ENCODE data around the gene LTA. TPM values are rescaled to one million over a fixed set of nuclear protein-coding genes. Genes with fewer than 3 reads are reported as not detected.
A peak's percentile ranks its signal among the peaks of the same experiment; 100 is the strongest.
"Not testable (repeated sequence)": the region's sequence is repeated elsewhere in the genome, so short reads cannot be mapped to it uniquely, and the experiment has no call there.

Gene LTA
- total and polyA plus RNA-seq, 2 experiments from 2014 or later: not detected

DNA sequence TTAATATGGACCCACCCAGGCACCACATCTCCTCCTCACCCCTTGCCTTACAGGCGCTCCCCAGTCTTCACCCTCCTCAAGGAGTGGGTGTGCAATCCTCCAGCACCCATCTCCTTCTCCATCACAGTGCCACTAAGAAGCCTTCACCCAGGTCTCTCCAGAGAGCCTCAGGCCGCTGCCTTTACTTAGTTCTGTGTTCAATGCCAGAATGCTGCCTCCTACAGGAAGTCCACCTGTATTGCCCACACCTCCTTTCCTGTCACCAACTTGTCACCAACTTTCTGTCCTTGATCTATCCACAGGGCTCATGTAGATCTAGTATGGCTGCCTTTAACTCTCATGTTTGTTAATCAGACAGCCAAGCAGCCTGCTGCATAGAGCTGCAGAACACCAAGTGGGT lies 13.4 kb downstream of the LTA start:
- Histone ChIP-seq H3K4me3 (no peak overlapping the region), H3K9me3 (ENCODE audit: low read depth) (no peaks in the 10 kb centered on the region), H3K36me3 (no peaks in the 10 kb centered on the region), H3K4me1 (ENCODE audit: low read depth) (peaks cover 3% of the 10 kb centered on the region), H3K27me3 (no peaks in the 10 kb centered on the region), H3K27ac (no peak overlapping the region)
- TF ChIP-seq, protein P1, sequence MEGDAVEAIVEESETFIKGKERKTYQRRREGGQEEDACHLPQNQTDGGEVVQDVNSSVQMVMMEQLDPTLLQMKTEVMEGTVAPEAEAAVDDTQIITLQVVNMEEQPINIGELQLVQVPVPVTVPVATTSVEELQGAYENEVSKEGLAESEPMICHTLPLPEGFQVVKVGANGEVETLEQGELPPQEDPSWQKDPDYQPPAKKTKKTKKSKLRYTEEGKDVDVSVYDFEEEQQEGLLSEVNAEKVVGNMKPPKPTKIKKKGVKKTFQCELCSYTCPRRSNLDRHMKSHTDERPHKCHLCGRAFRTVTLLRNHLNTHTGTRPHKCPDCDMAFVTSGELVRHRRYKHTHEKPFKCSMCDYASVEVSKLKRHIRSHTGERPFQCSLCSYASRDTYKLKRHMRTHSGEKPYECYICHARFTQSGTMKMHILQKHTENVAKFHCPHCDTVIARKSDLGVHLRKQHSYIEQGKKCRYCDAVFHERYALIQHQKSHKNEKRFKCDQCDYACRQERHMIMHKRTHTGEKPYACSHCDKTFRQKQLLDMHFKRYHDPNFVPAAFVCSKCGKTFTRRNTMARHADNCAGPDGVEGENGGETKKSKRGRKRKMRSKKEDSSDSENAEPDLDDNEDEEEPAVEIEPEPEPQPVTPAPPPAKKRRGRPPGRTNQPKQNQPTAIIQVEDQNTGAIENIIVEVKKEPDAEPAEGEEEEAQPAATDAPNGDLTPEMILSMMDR (IDR thresholded peaks at IDR 0.05; ENCODE audit: low read depth, low read length): peak; percentile 16
- no peak for DNase-seq (ENCODE audit: low read depth in 1 of 2, low spot score in 1 of 2)

GRCh38 chr6:31586008-31586407 lies 13.9 kb downstream of the LTA start, which contains the start of gene LST1:
TSS of gene LST1 (plus strand) at chr6:31586277. CDS start at chr6:31587300, 1,023 bp downstream.
- DNase-seq (ENCODE audit: low read depth in 1 of 2, low spot score in 1 of 2): peak in 1 of 2 donors; percentile 21
- Histone ChIP-seq H3K27me3 (no peaks in the 10 kb centered on the region), H3K36me3 (no peaks in the 10 kb centered on the region), H3K4me3 (no peak within 1 kb of the TSS), H3K4me1 (ENCODE audit: low read depth) (peaks cover 3% of the 10 kb centered on the region), H3K27ac (no peak within 1 kb of the TSS), H3K9me3 (ENCODE audit: low read depth) (no peaks in the 10 kb centered on the region)
- TF ChIP-seq, protein P1 (IDR thresholded peaks at IDR 0.05; ENCODE audit: low read depth, low read length): no peak

DNA sequence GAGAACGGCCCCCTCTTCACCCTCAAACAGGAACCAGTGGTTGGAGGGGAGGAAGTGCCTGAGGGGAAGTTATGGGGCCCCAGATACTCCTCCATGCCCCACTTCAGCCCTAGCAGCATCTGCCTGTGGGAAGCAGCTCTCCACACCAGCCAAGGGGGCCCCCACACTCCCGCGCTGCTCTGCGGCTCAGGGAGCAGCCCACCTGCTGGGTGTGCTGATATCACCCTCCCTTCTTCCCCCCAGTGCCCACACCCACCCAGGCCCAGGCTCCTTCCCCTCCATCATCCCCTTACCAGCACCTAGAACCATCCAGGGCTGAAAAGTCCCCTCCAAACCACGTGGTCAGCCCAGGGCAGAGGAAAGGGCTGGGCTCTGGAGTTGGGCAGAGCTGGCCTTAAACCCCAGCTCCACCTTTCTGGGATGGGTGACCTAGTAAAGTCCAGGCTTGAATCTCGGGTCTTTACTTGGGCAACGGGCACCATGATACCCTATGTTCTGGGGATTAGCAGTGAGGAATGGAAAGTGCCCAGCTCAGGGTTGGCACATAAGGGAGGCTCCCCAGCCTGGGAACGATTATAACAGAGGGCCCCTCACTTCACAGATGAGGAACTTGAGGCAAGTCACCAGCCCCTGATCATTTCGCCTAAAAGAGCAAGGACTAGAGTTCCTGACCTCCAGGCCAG lies 14.7 kb downstream of the LTA start:
- no peak for DNase-seq (ENCODE audit: low read depth in 1 of 2, low spot score in 1 of 2)
- Histone ChIP-seq H3K4me3 (no peak overlapping the region), H3K9me3 (ENCODE audit: low read depth) (no peaks in the 10 kb centered on the region), H3K27ac (no peak overlapping the region), H3K4me1 (ENCODE audit: low read depth) (peaks cover 1% of the 10 kb centered on the region), H3K36me3 (no peaks in the 10 kb centered on the region), H3K27me3 (no peaks in the 10 kb centered on the region)
- TF ChIP-seq, protein P1 (IDR thresholded peaks at IDR 0.05; ENCODE audit: low read depth, low read length): no peak

- no peaks in the 10 kb centered on the region for H3K27me3 ChIP-seq
- TF ChIP-seq, protein P1 (IDR thresholded peaks at IDR 0.05; ENCODE audit: low read depth, low read length): no peak
- no peak overlapping the region for H3K4me3 ChIP-seq
- H3K36me3 ChIP-seq: no peaks in the 10 kb centered on the region
- H3K4me1 ChIP-seq (ENCODE audit: low read depth): no peaks in the 10 kb centered on the region
- H3K27ac ChIP-seq: no peak overlapping the region
- no peak for DNase-seq (ENCODE audit: low read depth in 1 of 2, low spot score in 1 of 2)
- H3K9me3 ChIP-seq (ENCODE audit: low read depth): no peaks in the 10 kb centered on the region
Measured at GRCh38 chr6:31587791-31588777, 16.0 kb downstream of the LTA start.

- TF ChIP-seq, protein P1 (IDR thresholded peaks at IDR 0.05; ENCODE audit: low read depth, low read length): no peak
- Histone ChIP-seq H3K9me3 (ENCODE audit: low read depth) (no peaks in the 10 kb centered on the region), H3K36me3 (no peaks in the 10 kb centered on the region), H3K27ac (no peak overlapping the region), H3K4me3 (no peak overlapping the region), H3K4me1 (ENCODE audit: low read depth) (no peaks in the 10 kb centered on the region), H3K27me3 (no peaks in the 10 kb centered on the region)
- DNase-seq (ENCODE audit: low read depth in 1 of 2, low spot score in 1 of 2): peak in 1 of 2 donors; percentile 14
Measured at GRCh38 chr6:31588871-31589650, 17.0 kb downstream of the LTA start.

- not testable (repeated sequence) for H3K27me3 ChIP-seq; DNase-seq (ENCODE audit: low read depth in 1 of 2, low spot score in 1 of 2); H3K27ac ChIP-seq; H3K4me3 ChIP-seq; H3K36me3 ChIP-seq; H3K9me3 ChIP-seq (ENCODE audit: low read depth); H3K4me1 ChIP-seq (ENCODE audit: low read depth)
Measured at GRCh38 chr6:31590691-31591090, 18.6 kb downstream of the LTA start.

All from cardiac muscle cell (in vitro differentiated cells and primary cell).